ENCODE data around the gene FTO.

DNA sequence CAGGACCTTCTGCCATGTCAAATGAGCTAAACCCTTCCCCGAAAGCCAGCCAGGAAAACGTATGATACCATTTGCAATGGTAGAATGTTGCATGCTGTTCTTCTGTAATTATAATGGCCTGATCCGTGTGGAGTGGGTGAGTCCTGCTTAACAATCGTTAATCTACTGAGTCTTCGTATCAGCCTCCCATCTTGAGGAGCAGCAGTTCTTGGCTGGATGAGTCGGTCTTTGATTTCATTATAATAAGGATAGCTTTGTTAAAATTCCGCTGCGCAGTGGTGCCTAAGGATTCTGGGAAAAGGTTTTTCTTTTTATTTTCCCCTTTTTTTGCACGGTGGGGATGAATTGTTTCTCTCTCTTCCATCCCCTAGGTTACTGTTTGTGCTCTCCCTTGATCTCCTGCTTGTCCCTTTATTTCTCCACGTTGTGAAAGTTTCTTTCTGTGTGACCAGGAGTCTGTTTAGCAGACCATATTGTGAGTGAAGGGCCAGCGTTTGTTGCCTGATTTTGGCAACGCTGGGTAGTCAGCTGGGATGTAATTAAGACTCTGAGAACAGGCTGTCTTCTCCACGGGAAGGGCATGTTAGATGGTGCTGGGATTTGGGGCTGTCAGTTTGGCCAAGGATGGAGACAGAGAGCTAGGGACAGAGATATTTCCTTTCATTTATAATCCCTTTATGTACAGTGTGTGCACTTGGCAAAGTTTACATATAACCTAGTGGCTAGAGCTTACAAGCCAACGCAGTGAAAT, 263.0 kb downstream of the FTO start:
- TF ChIP-seq, protein P1, sequence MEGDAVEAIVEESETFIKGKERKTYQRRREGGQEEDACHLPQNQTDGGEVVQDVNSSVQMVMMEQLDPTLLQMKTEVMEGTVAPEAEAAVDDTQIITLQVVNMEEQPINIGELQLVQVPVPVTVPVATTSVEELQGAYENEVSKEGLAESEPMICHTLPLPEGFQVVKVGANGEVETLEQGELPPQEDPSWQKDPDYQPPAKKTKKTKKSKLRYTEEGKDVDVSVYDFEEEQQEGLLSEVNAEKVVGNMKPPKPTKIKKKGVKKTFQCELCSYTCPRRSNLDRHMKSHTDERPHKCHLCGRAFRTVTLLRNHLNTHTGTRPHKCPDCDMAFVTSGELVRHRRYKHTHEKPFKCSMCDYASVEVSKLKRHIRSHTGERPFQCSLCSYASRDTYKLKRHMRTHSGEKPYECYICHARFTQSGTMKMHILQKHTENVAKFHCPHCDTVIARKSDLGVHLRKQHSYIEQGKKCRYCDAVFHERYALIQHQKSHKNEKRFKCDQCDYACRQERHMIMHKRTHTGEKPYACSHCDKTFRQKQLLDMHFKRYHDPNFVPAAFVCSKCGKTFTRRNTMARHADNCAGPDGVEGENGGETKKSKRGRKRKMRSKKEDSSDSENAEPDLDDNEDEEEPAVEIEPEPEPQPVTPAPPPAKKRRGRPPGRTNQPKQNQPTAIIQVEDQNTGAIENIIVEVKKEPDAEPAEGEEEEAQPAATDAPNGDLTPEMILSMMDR (IDR thresholded peaks at IDR 0.05; ENCODE audit: poor library complexity, severe bottlenecking) = no peak
- TF ChIP-seq EZH2 (IDR thresholded peaks at IDR 0.05; ENCODE audit: borderline replicate concordance, insufficient read depth, low read length, poor library complexity, severe bottlenecking) (no peak), TAF1 (IDR thresholded peaks at IDR 0.05; ENCODE audit: low read depth) (no peak), RAD21 (conservative IDR thresholded peaks at IDR 0.05) (no peak), POLR2AphosphoS5 (IDR thresholded peaks at IDR 0.05) (no peak), EP300 (conservative IDR thresholded peaks at IDR 0.05; ENCODE audit: poor library complexity, severe bottlenecking) (no peak)
- TF ChIP-seq, protein P2, sequence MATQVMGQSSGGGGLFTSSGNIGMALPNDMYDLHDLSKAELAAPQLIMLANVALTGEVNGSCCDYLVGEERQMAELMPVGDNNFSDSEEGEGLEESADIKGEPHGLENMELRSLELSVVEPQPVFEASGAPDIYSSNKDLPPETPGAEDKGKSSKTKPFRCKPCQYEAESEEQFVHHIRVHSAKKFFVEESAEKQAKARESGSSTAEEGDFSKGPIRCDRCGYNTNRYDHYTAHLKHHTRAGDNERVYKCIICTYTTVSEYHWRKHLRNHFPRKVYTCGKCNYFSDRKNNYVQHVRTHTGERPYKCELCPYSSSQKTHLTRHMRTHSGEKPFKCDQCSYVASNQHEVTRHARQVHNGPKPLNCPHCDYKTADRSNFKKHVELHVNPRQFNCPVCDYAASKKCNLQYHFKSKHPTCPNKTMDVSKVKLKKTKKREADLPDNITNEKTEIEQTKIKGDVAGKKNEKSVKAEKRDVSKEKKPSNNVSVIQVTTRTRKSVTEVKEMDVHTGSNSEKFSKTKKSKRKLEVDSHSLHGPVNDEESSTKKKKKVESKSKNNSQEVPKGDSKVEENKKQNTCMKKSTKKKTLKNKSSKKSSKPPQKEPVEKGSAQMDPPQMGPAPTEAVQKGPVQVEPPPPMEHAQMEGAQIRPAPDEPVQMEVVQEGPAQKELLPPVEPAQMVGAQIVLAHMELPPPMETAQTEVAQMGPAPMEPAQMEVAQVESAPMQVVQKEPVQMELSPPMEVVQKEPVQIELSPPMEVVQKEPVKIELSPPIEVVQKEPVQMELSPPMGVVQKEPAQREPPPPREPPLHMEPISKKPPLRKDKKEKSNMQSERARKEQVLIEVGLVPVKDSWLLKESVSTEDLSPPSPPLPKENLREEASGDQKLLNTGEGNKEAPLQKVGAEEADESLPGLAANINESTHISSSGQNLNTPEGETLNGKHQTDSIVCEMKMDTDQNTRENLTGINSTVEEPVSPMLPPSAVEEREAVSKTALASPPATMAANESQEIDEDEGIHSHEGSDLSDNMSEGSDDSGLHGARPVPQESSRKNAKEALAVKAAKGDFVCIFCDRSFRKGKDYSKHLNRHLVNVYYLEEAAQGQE (IDR thresholded peaks at IDR 0.05; ENCODE audit: borderline replicate concordance) = no peak

Data from neural cell (in vitro differentiated cells).